ENCODE data around the gene KCNS1.
"Not testable (repeated sequence)": the region's sequence is repeated elsewhere in the genome, so short reads cannot be mapped to it uniquely, and the experiment has no call there.

DNA sequence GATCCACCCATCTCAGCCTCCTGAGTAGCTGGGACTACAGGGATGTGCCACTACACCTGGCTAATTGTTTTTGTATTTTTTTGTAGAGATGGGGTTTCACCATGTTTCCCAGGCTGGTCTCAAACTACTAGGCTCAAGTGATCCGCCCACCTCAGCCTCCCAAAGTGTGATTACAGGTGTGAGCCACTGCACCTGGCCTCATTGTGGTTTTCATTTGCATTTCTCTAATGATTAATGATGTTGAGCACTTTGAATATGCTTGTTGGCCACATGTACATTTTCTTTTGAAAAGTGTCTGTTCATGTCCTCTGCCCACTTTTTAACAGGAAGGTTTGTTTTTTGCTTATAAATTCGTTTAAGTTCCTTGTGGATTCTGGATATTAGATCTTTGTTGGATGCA, 37.8 kb downstream of the KCNS1 start:
- TF ChIP-seq, protein P1, sequence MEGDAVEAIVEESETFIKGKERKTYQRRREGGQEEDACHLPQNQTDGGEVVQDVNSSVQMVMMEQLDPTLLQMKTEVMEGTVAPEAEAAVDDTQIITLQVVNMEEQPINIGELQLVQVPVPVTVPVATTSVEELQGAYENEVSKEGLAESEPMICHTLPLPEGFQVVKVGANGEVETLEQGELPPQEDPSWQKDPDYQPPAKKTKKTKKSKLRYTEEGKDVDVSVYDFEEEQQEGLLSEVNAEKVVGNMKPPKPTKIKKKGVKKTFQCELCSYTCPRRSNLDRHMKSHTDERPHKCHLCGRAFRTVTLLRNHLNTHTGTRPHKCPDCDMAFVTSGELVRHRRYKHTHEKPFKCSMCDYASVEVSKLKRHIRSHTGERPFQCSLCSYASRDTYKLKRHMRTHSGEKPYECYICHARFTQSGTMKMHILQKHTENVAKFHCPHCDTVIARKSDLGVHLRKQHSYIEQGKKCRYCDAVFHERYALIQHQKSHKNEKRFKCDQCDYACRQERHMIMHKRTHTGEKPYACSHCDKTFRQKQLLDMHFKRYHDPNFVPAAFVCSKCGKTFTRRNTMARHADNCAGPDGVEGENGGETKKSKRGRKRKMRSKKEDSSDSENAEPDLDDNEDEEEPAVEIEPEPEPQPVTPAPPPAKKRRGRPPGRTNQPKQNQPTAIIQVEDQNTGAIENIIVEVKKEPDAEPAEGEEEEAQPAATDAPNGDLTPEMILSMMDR (conservative IDR thresholded peaks at IDR 0.05 in 1 of 2, IDR thresholded peaks at IDR 0.05 in 1 of 2; ENCODE audit: low read depth in 1 of 2, low read length in 2 of 2), result not testable (repeated sequence)
- not testable (repeated sequence) for TF ChIP-seq EZH2 (IDR thresholded peaks at IDR 0.05; ENCODE audit: low read length, missing control alignments)

All from fibroblast of lung (primary cell).